ACC112 (cell line): ENCODE data around the gene NUFIP2.

Experiments
- H2AFZ ChIP-seq: fragments of 200-600 bp; sonication (generic); one replicate; pipeline ENCODE4 v1.6.0; 2017; ENCODE audit warnings: antibody characterized with exemption, low read length; ENCODE audit not compliant: unreplicated experiment
- H3K27ac ChIP-seq: fragments of 200-600 bp; sonication (generic); 2 replicates; pipeline ENCODE4 v1.5.1; 2014; ENCODE audit warnings: low read depth, mild to moderate bottlenecking, antibody characterized with exemption, low read length, moderate library complexity
- H3K27me3 ChIP-seq: fragments of 200-600 bp; sonication (generic); 2 replicates; pipeline ENCODE4 v1.6.1; 2014; ENCODE audit warnings: mild to moderate bottlenecking, antibody characterized with exemption, low read length, moderate library complexity, mixed read lengths; ENCODE audit not compliant: insufficient read depth
- H3K36me3 ChIP-seq: fragments of 200-600 bp; sonication (generic); 2 replicates; pipeline ENCODE4 v1.6.1; 2016; ENCODE audit warnings: mild to moderate bottlenecking, antibody characterized with exemption, low read length, moderate library complexity, mixed read lengths; ENCODE audit not compliant: insufficient read depth
- H3K4me1 ChIP-seq: fragments of 200-600 bp; sonication (generic); one replicate; pipeline ENCODE4 v1.6.1; 2016; ENCODE audit warnings: low read length, mixed read lengths; ENCODE audit not compliant: insufficient read depth, unreplicated experiment, control insufficient read depth
- H3K4me3 ChIP-seq: fragments of 200-600 bp; sonication (generic); 2 replicates; pipeline ENCODE4 v1.5.1; 2014; ENCODE audit warnings: mild to moderate bottlenecking, low read depth, low read length
- H3K79me2 ChIP-seq: fragments of 200-600 bp; sonication (generic); one replicate; pipeline ENCODE4 v1.6.0; 2016; ENCODE audit warnings: low read length; ENCODE audit not compliant: control insufficient read depth, unreplicated experiment, insufficient read depth

NUFIP2 gene

DNA sequence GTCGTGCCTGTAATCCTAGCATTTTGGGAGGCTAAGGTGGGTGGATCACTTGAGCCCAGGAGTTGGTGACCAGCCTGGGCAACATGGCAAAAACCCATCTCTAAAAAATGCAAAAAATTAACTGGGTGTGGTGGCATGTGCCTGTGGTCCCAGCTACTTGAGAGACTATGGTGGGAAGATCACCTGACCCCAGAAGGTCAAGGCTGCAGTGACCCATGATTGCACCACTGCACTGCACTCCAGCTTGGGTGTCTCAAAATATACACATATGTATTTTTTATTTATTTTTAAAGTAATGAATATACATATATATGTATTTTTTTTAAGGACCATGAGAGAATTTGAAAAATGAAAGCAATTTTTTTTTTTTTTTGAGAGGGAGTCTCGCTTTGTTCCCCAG, 5.1 kb upstream of the NUFIP2 start:
- Histone ChIP-seq H2AFZ (no peak overlapping the region), H3K27me3 (no peaks in the 10 kb centered on the region), H3K36me3 (no peaks in the 10 kb centered on the region), H3K4me3 (no peak overlapping the region), H3K79me2 (no peaks in the 10 kb centered on the region), H3K27ac (no peak overlapping the region), H3K4me1 (no peaks in the 10 kb centered on the region)

DNA sequence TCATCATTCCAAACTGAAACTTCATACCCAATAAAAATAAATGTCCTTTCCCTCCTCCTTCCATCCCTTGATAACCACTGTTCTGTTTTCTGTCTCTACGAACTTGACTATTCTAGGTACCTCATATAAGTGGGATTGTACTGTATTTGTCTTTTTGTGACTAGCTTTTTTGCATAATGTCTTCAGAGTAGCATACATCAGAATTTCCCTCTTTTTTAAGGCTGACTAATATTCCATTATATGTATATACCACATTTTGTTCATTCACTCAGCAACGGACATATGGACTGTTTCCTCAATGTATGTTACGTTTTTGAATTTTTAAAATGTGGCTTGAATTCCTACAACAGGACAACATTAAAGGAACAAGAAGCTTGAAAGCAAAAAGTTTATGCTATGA, 1.5 kb upstream of the NUFIP2 start:
- H3K4me3 ChIP-seq = no peak overlapping the region
- H3K36me3 ChIP-seq = no peaks in the 10 kb centered on the region
- H3K27ac ChIP-seq = no peak overlapping the region

DNA sequence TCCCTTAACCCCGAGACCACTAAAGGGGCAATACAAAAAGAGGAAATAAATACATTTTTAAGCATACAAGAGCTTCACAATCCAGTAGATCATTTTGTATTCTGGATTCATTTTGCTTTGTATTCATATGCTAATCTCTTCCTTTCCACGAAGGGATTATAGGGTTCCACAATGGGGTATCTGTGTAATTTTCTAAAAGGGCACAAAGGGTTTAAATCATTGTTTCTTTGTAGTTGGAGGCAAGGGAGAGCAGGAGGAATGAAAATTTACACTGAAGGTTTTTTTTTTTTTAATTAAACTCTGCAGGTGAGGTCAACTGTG, 592 bp upstream of the NUFIP2 start:
- H3K4me3 ChIP-seq = peak overlapping the region; percentile 91
- H3K27ac ChIP-seq = peak overlapping the region; percentile 94
- peaks cover 12% of the 10 kb centered on the region for H3K4me1 ChIP-seq
- H3K79me2 ChIP-seq = peaks cover 41% of the 10 kb centered on the region
- no peaks in the 10 kb centered on the region for H3K27me3 ChIP-seq
- H2AFZ ChIP-seq = peak overlapping the region; percentile 99
- no peaks in the 10 kb centered on the region for H3K36me3 ChIP-seq

More for the DNA sequence above, 1.5 kb upstream of the NUFIP2 start:
- peaks cover 3% of the 10 kb centered on the region for H3K4me1 ChIP-seq
- no peak overlapping the region for H2AFZ ChIP-seq
- H3K27me3 ChIP-seq = no peaks in the 10 kb centered on the region
- H3K79me2 ChIP-seq = peaks cover 32% of the 10 kb centered on the region

DNA sequence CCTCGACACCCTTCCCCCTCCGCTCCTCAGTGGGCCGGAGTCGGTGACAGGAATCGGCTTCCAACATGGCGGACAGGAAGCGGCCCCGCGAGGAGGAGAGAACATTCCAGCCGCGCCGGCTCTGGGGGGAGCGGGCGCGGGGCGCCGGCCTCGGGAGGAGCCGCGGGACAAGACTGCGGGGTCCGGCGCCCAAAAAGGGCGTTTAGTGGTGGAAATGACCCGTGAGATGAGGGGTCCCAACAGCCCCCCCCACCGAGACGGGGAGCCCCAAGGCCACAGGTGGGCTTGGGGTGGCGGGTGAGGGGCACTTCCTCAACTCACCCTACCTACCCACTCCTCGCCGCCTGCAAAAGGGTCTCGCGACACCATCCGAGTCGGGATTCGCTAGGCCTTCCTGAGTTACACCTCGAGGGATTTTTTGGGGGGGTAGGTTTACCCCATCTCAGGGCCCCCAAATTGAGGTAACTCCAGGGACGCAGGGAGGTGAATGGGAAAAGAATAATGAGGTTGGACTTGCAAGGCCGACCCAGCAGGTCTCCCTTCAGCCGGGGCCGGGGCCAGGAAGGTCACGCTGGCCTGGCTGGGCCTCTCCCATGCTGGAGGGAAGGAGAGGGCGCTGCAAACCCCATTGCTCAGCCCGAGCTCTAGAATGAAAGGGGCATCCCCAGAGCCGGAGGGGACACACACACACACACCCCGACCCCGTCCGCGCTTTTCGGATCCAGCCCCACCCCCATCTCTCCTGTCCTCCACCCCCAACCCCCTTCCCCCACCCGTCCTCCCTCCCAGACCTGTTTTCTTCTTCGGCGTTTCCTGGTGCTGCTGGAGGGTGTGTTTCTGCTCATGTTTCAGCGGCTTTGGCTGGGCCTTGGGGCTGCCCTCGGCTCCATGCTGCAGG, 707 bp downstream of the NUFIP2 start:
- Histone ChIP-seq H2AFZ (peak overlapping the region; percentile 10), H3K36me3 (peaks cover 12% of the 10 kb centered on the region), H3K4me1 (peaks cover 25% of the 10 kb centered on the region), H3K4me3 (peak overlapping the region; percentile 91), H3K27me3 (no peaks in the 10 kb centered on the region), H3K79me2 (peaks cover 54% of the 10 kb centered on the region), H3K27ac (peak overlapping the region; percentile 88)

DNA sequence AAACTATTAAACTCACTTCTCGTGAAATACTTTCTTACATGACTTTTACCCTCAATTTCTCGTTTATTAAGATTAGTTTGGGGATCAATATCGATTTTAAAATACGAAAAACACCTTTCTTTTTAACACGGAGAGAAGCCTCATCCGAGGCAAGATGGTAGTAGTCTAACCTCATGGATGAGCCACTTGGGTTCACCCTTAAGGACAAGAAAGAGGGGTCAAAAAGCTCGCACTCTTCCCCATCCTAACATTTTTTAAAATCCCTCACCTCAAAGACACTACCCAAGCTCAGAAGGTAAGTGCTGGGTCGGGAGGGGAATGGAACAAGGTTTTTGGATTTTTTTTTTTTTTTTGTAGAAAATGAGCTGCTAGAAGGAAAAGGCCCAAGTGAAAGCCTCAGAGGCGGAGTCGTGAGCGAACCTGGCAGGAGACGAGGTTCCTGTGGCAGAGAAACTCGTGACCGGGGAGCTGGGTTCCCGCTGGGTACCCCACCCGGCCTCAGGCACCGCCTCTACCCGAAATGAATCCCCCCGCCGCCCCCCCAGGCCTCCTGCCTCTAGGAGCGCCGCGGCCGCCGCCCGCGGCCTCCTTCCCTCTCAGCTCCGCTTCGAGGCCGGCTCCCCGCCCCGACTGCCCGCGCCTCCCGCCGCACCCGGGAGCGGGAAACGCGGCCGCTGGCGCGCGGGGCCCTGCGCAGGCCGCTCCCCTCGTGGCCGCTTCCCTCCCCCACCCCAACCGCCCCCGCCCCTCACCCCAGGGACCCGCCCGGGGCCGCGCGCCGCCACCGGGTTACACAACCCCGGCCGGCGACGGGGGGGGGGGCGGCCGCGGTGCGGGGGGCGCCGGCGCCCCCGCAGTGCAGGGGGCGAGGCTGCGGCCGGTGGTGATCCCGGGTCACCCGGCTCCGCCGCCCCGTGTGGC, 1.6 kb downstream of the NUFIP2 start:
- Histone ChIP-seq H2AFZ (no peak overlapping the region), H3K27ac (peak overlapping the region; percentile 88), H3K27me3 (no peaks in the 10 kb centered on the region), H3K4me3 (peak overlapping the region; percentile 91), H3K4me1 (peaks cover 31% of the 10 kb centered on the region), H3K79me2 (peaks cover 63% of the 10 kb centered on the region), H3K36me3 (peaks cover 21% of the 10 kb centered on the region)

DNA sequence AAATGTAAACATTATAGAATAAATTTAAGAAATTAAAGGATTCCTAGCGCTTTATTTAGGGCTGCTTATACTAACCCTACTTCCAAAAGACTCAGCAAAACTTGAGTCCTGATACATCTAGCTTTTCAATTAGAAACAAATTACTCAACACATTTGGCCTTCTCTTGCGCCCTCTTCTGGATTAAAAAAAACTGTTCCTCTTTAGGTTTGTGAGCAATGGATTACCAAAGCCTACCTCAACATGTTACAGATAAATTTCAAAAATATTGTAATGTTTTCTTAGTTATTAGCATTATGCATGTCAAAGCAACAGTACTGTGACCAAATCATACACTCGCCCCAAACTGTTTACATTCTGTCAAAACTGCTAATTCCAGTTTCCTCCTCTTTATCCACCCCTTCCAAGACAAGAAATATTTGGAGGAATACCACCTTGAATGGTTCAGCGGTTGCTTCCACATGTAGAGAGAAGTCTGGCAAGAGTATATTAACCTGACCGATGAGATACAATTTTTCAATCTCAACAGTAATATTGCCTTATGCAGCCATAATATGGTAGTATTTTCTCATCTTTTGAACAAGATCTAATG, 2.7 kb downstream of the NUFIP2 start:
- Histone ChIP-seq H3K27me3 (no peaks in the 10 kb centered on the region), H2AFZ (no peak overlapping the region), H3K36me3 (peaks cover 32% of the 10 kb centered on the region), H3K4me1 (peaks cover 41% of the 10 kb centered on the region), H3K79me2 (peaks cover 74% of the 10 kb centered on the region), H3K4me3 (peak overlapping the region; percentile 91), H3K27ac (peak overlapping the region; percentile 88)

DNA sequence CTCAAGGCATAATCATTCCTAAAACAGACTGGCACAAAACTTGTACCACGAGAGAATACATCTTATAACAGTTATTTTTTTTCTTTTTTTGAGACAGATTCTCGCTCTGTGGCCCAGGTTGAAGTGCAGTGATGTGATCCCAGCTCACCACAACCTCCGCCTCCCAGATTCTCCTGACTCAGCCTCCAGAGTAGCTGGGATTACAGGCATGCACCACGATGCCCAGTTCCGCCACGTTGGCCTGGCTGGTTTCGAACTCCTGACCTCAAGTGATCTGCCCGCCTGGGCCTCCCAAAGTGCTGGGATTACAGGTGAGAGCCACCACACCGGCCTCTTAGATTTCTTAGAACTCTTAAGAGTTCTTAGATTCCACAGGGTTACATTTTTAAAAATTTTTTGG, 4.1 kb downstream of the NUFIP2 start:
- peak overlapping the region; percentile 91 for H3K4me3 ChIP-seq
- no peak overlapping the region for H3K27ac ChIP-seq
- no peaks in the 10 kb centered on the region for H3K27me3 ChIP-seq
- peaks cover 47% of the 10 kb centered on the region for H3K4me1 ChIP-seq
- peaks cover 88% of the 10 kb centered on the region for H3K79me2 ChIP-seq
- H2AFZ ChIP-seq = no peak overlapping the region
- H3K36me3 ChIP-seq = peaks cover 41% of the 10 kb centered on the region

DNA sequence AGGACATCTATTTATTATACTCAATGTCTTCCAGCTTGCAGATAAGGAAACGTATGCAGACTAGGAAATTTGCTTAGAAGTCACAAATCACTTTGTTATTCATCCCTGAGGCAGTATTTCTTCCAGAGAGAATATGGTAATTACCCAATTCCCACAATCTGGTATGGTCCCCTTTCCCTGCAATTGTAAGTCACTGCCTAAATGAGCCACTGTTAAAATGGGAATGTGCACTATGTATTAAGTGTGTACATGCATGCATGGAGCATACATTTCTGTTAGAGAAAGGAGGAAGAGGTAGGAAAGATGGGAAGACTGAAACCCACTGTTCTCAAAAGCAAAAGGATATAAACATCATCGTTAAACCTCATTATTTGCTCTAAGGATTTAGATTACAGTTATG, 10.0 kb downstream of the NUFIP2 start:
- Histone ChIP-seq H3K4me3 (peak overlapping the region; percentile 33), H3K27ac (no peak overlapping the region), H2AFZ (no peak overlapping the region), H3K79me2 (peaks cover 95% of the 10 kb centered on the region), H3K27me3 (no peaks in the 10 kb centered on the region), H3K36me3 (peaks cover 68% of the 10 kb centered on the region), H3K4me1 (peaks cover 59% of the 10 kb centered on the region)

DNA sequence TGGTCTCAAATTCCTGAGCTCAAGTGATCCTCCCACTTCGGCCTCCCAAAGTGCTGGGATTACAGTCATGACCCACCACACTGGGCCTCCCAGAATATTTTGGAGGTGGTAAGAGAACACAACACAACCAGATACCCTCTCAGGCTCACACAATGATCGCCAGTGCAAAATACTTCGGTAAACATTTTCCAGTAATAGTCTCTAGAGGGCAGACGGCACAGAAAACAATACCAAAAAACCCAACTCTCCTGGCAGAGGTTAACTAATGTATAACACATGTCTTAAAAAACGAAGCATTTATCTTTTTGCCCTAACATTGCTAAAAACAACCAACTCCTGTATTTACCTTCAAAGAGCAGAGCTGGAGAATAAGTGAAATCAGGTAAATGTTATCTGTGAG, 10.5 kb downstream of the NUFIP2 start:
- Histone ChIP-seq H3K27ac (no peak overlapping the region), H3K79me2 (peaks cover 95% of the 10 kb centered on the region), H3K4me1 (peaks cover 54% of the 10 kb centered on the region), H3K27me3 (no peaks in the 10 kb centered on the region), H3K4me3 (peak overlapping the region; percentile 33), H3K36me3 (peaks cover 69% of the 10 kb centered on the region), H2AFZ (no peak overlapping the region)

DNA sequence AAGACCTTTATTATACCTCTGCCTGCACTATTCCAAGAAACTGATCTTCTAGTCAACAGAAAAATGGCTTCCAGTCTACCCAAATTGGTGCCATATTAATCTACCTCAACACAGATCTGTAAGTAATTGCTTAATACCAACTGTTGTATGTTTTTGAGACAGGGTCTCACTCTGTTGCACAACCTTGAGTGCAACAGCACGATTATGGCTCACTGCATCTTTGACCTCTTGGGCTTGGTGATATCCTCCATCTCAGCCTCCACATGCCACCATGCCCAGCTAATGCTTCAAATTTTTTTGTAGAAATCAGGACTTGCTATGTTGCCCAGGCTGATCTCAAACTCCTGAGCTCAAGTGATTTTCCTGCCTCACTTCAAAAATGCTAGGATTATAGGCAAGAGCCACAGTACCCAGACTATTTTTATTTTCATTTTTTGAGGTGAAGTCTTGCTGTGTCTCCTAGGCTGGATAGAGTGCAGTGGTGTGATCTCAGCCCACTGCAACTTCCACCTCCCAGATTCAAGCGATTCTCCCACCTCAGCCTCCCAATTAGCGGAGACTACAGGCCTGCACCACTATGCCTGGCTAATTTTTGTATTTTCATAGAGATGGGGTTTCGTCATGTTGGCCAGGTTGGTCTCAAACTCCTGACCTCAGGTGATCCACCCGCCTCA, 14.4 kb downstream of the NUFIP2 start:
- H3K36me3 ChIP-seq = peaks cover 45% of the 10 kb centered on the region
- no peak overlapping the region for H2AFZ ChIP-seq
- H3K4me3 ChIP-seq = no peak overlapping the region
- H3K27me3 ChIP-seq = no peaks in the 10 kb centered on the region
- peaks cover 30% of the 10 kb centered on the region for H3K4me1 ChIP-seq
- H3K79me2 ChIP-seq = peaks cover 93% of the 10 kb centered on the region
- H3K27ac ChIP-seq = no peak overlapping the region
